Mesenchymal stem cell (in vitro differentiated cells and primary cell): ENCODE data around the gene MAP3K4.

Experiments used
- DNase-seq: peaks from one replicate; pipeline ENCODE4 v3.0.0-alpha.2; 2013
- H2AFZ ChIP-seq: one replicate; pipeline ENCODE4 v1.6.1; 2013; ENCODE audit warnings: low read depth, mild to moderate bottlenecking, control low read depth, inconsistent platforms, low read length, moderate library complexity
- H2AK5ac ChIP-seq: 2 replicates; pipeline ENCODE4 v1.6.1; 2013; ENCODE audit warnings: low read length, moderate library complexity, mild to moderate bottlenecking, inconsistent platforms; ENCODE audit not compliant: severe bottlenecking
- H2BK120ac ChIP-seq: one replicate; pipeline ENCODE4 v1.6.1; 2013; ENCODE audit warnings: low read depth, mild to moderate bottlenecking, inconsistent platforms, low read length, moderate library complexity
- H2BK12ac ChIP-seq, 2 experiments: one replicate each; pipeline ENCODE4 v1.6.1; 2013; ENCODE audit warnings: inconsistent platforms in 2 of 2, low read length in 2 of 2, mild to moderate bottlenecking in 2 of 2, moderate library complexity in 2 of 2, control low read depth in 1 of 2
- H2BK15ac ChIP-seq: one replicate; pipeline ENCODE4 v1.6.1; 2013; ENCODE audit warnings: mild to moderate bottlenecking, low read depth, inconsistent platforms; ENCODE audit not compliant: poor library complexity, severe bottlenecking
- H2BK5ac ChIP-seq: 2 replicates; pipeline ENCODE4 v1.6.1; 2013; ENCODE audit warnings: low read depth, mild to moderate bottlenecking, low read length, control low read depth, inconsistent platforms; ENCODE audit not compliant: poor library complexity, severe bottlenecking
- H3K14ac ChIP-seq, 2 experiments: one replicate each; pipeline ENCODE4 v1.6.1; 2013; ENCODE audit warnings: inconsistent platforms in 2 of 2, low read length in 2 of 2, control low read depth in 1 of 2, mild to moderate bottlenecking in 1 of 2, moderate library complexity in 1 of 2
- H3K18ac ChIP-seq, 2 experiments: one replicate each; pipeline ENCODE4 v1.6.1; 2013; ENCODE audit warnings: inconsistent platforms in 2 of 2, low read length in 2 of 2, control low read depth in 1 of 2, low read depth in 1 of 2, mild to moderate bottlenecking in 1 of 2
- H3K23ac ChIP-seq, 2 experiments: one replicate each; pipeline ENCODE4 v1.6.1; 2013; ENCODE audit warnings: inconsistent platforms in 2 of 2, low read length in 2 of 2, mild to moderate bottlenecking in 2 of 2, moderate library complexity in 2 of 2, control low read depth in 1 of 2
- H3K27ac ChIP-seq: 2 replicates; pipeline ENCODE4 v1.5.1; 2013; ENCODE audit warnings: mild to moderate bottlenecking, moderate library complexity, low read length, control low read depth, inconsistent platforms; ENCODE audit not compliant: poor library complexity, severe bottlenecking
- H3K27me3 ChIP-seq, 2 experiments: 2 replicates each; pipeline versions ENCODE4 v1.6.1 to v1.7.0; 2013; ENCODE audit warnings: low read length in 2 of 2, mild to moderate bottlenecking in 2 of 2, moderate library complexity in 2 of 2, control low read depth in 1 of 2, inconsistent platforms in 1 of 2; ENCODE audit not compliant: control insufficient read depth in 1 of 2, insufficient read depth in 1 of 2
- H3K36me3 ChIP-seq, 2 experiments: 2 replicates each; pipeline versions ENCODE4 v1.6.1 to v1.7.0; 2013; ENCODE audit warnings: low read length in 2 of 2, control low read depth in 1 of 2, inconsistent platforms in 1 of 2, low read depth in 1 of 2, mild to moderate bottlenecking in 1 of 2; ENCODE audit not compliant: insufficient read depth in 2 of 2, control insufficient read depth in 1 of 2
- H3K4ac ChIP-seq, 2 experiments: one replicate each; pipeline ENCODE4 v1.6.1; 2013; ENCODE audit warnings: inconsistent platforms in 2 of 2, low read length in 2 of 2, mild to moderate bottlenecking in 2 of 2, moderate library complexity in 2 of 2, control low read depth in 1 of 2, low read depth in 1 of 2
- H3K4me1 ChIP-seq: 2 replicates; pipeline ENCODE4 v1.6.1; 2013; ENCODE audit warnings: low read depth, low read length, control low read depth; ENCODE audit not compliant: control insufficient read depth, insufficient read depth
- H3K4me2 ChIP-seq: 2 replicates; pipeline ENCODE4 v1.6.1; 2013; ENCODE audit warnings: low read length, mild to moderate bottlenecking, inconsistent platforms; ENCODE audit not compliant: poor library complexity, severe bottlenecking
- H3K4me3 ChIP-seq, 2 experiments: 2 replicates each; pipeline versions ENCODE4 v1.5.1 to v1.7.0; 2013; ENCODE audit warnings: low read length in 2 of 2, mild to moderate bottlenecking in 2 of 2, control low read depth in 1 of 2, low read depth in 1 of 2; ENCODE audit not compliant: insufficient read depth in 1 of 2
- H3K79me1 ChIP-seq: replicated peaks from 2 replicates; pipeline ENCODE4 v1.6.1; 2013; ENCODE audit warnings: mild to moderate bottlenecking, control low read depth, low read length, inconsistent platforms; ENCODE audit not compliant: poor library complexity, severe bottlenecking
- H3K9ac ChIP-seq: 2 replicates; pipeline ENCODE4 v1.7.0; 2013; ENCODE audit warnings: mild to moderate bottlenecking, low read length, moderate library complexity
- H3K9me3 ChIP-seq: 2 replicates; pipeline ENCODE4 v1.7.0; 2013; ENCODE audit warnings: mild to moderate bottlenecking, low read length; ENCODE audit not compliant: control insufficient read depth
- H4K8ac ChIP-seq: one replicate; pipeline ENCODE4 v1.6.1; 2013; ENCODE audit warnings: inconsistent platforms, mild to moderate bottlenecking, low read length, moderate library complexity
- H4K91ac ChIP-seq: one replicate; pipeline ENCODE4 v1.6.1; 2013; ENCODE audit warnings: mild to moderate bottlenecking, low read length, inconsistent platforms
- WGBS: methylation state at CpG from one replicate; pipeline ENCODE4 v1.1.7; 2013; ENCODE audit warnings: mixed read lengths; 5-methylcytosine and 5-hydroxymethylcytosine counted together

Gene MAP3K4

DNA sequence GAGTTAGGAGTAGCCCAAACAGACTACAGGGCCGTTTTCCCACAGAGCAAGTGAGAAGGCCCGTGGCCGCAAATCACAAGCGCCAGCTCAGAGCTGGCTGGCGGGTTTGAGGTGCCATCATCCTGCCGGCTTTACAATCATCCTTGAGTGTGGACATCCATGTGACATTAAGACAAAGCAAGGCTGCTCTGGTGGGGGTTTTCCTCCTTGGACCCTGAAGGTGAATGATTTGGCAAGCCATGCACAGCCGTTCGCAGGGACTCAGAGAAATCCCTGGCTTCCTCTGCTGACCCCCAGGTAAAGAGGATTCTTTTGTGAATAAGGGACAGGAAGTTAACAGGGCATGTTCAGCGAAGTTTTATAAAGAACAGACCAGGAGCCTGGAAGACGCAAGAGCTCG is 145.1 kb downstream of the MAP3K4 start:
- Histone ChIP-seq H2BK12ac (no peak overlapping the region), H3K9ac (no peak overlapping the region), H2AK5ac (no peak overlapping the region), H3K4ac (no peak overlapping the region), H2BK15ac (no peak overlapping the region), H3K79me1 (peaks cover 3% of the 10 kb centered on the region), H3K4me3 (no peak overlapping the region), H3K18ac (no peak overlapping the region), H4K91ac (no peak overlapping the region), H2AFZ (no peak overlapping the region), H3K23ac (no peak overlapping the region), H3K36me3 (peaks cover 64 to 70% of the 10 kb centered on the region in 2 experiments), H3K9me3 (no peaks in the 10 kb centered on the region), H3K27ac (no peak overlapping the region), H3K4me1 (peaks cover 9% of the 10 kb centered on the region), H3K27me3 (no peaks in the 10 kb centered on the region), H3K14ac (no peak overlapping the region), H2BK5ac (no peak overlapping the region), H3K4me2 (no peak overlapping the region), H2BK120ac (no peak overlapping the region), H4K8ac (no peak overlapping the region)
- DNase-seq = no peak
- whole genome bisulfite sequencing = 93% methylated on average over 11 of the region's 11 CpGs

GRCh38 chr6:161137320-161137719 is 145.8 kb downstream of the MAP3K4 start:
- no peak overlapping the region for H2AFZ ChIP-seq
- H2BK15ac ChIP-seq = no peak overlapping the region
- no peak overlapping the region for H3K4ac ChIP-seq
- no peak overlapping the region for H3K23ac ChIP-seq
- H3K4me2 ChIP-seq = no peak overlapping the region
- H3K79me1 ChIP-seq = peaks cover 3% of the 10 kb centered on the region
- no peak overlapping the region for H2BK5ac ChIP-seq
- no peak overlapping the region for H3K18ac ChIP-seq
- no peaks in the 10 kb centered on the region for H3K9me3 ChIP-seq
- no peak overlapping the region for H2AK5ac ChIP-seq
- H2BK12ac ChIP-seq = no peak overlapping the region
- no peak overlapping the region for H4K91ac ChIP-seq
- H4K8ac ChIP-seq = no peak overlapping the region
- peaks cover 67 to 71% of the 10 kb centered on the region in 2 experiments for H3K36me3 ChIP-seq
- H2BK120ac ChIP-seq = no peak overlapping the region
- peaks cover 9% of the 10 kb centered on the region for H3K4me1 ChIP-seq
- no peak overlapping the region for H3K9ac ChIP-seq
- no peaks in the 10 kb centered on the region for H3K27me3 ChIP-seq
- no peak for DNase-seq
- no peak overlapping the region for H3K14ac ChIP-seq
- no peak overlapping the region for H3K4me3 ChIP-seq
- no peak overlapping the region for H3K27ac ChIP-seq
- 97% methylated on average over 11 of the region's 11 CpGs for WGBS

DNA sequence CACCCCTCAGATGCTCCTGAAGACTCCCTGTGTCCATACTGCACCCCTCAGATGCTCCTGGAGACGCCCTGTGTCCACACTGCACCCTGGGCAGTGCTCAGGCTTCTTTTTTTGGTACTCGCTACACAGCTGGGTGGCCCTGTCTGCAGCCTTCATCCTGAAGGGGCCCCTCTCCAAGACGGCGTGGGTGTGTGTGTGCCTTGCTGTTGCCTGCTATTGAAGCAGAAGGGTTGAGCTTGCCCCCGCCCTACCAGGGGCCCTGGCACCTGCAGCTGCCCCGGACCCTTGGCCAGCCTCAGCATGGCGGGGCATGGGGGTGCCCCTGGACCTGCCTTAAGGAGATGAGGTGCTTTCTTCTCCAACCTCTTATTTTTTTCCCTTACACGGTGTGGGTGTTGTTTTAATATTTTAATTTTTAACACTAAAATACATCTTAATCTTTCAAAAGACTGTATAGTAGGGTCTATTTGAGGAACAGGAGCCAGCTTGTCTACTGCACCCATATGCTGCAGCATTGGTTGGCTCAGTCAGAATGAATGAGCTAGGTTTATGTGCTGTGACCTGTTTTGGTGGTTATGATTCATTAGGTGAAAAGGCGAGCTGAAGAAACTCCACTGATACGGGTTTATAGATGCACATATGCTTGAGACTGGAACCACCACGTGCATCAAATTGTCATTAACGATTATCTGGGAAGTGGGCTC is 146.4 kb downstream of the MAP3K4 start:
- Histone ChIP-seq H2AFZ (no peak overlapping the region), H3K23ac (no peak overlapping the region), H3K4me2 (no peak overlapping the region), H3K4ac (no peak overlapping the region), H4K91ac (no peak overlapping the region), H3K9me3 (no peaks in the 10 kb centered on the region), H3K79me1 (peaks cover 3% of the 10 kb centered on the region), H2BK5ac (no peak overlapping the region), H2BK12ac (no peak overlapping the region), H3K36me3 (peaks cover 68 to 70% of the 10 kb centered on the region in 2 experiments), H3K4me1 (peaks cover 9% of the 10 kb centered on the region), H2AK5ac (no peak overlapping the region), H2BK15ac (no peak overlapping the region), H4K8ac (no peak overlapping the region), H2BK120ac (no peak overlapping the region), H3K9ac (no peak overlapping the region), H3K27ac (no peak overlapping the region), H3K4me3 (no peak overlapping the region), H3K27me3 (no peaks in the 10 kb centered on the region), H3K18ac (no peak overlapping the region), H3K14ac (no peak overlapping the region)
- WGBS = 94% methylated on average over 9 of the region's 12 CpGs
- DNase-seq = no peak

DNA sequence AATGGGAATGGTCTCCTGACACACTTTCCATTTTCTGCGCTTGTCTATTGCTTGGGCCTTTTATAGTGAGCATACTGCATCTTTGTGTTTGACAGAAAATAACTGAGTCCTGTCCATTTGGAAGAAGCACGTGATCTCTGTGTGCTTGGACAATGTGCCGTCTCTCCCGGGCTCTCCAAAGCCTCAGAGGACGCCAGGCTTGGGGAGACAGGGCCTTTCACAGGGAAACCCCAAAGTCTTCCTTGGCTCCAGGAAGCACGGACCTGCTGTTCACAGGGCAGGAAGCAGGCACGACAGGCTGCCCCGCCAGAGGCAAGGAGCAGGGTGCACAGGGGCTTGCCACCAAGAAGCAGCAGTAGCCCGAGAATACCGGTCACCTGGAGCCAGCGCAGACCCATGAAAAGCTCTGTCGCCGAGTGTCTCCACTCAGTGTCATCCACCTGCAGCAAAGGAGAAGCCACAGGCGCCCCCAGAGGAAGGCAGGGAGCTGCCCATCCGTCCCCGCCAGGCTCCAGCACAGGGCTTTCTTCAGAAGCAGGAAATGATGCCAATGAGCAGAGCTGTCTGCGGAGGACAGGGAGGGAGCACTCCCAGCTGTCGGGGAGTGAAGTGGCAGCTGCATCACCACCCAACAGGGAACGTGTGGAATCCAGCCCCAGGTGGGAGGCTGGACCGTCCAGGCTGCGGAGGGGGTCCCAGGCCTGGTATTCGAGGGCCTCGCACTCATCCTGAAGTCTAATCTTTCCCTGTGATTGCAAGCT is 147.2 kb downstream of the MAP3K4 start:
- H2BK15ac ChIP-seq = no peak overlapping the region
- H2BK120ac ChIP-seq = no peak overlapping the region
- no peak for DNase-seq
- H4K91ac ChIP-seq = no peak overlapping the region
- no peak overlapping the region for H3K27ac ChIP-seq
- H3K4ac ChIP-seq = no peak overlapping the region
- H2AFZ ChIP-seq = no peak overlapping the region
- H3K4me2 ChIP-seq = no peak overlapping the region
- peaks cover 9% of the 10 kb centered on the region for H3K4me1 ChIP-seq
- no peak overlapping the region for H3K23ac ChIP-seq
- no peak overlapping the region for H2AK5ac ChIP-seq
- peaks cover 67 to 70% of the 10 kb centered on the region in 2 experiments for H3K36me3 ChIP-seq
- no peak overlapping the region for H3K18ac ChIP-seq
- no peak overlapping the region for H3K14ac ChIP-seq
- no peak overlapping the region for H4K8ac ChIP-seq
- H2BK5ac ChIP-seq = no peak overlapping the region
- no peak overlapping the region for H3K4me3 ChIP-seq
- no peaks in the 10 kb centered on the region for H3K27me3 ChIP-seq
- H2BK12ac ChIP-seq = no peak overlapping the region
- H3K79me1 ChIP-seq = peaks cover 3% of the 10 kb centered on the region
- WGBS = 96% methylated on average over 23 of the region's 23 CpGs
- H3K9me3 ChIP-seq = no peaks in the 10 kb centered on the region
- H3K9ac ChIP-seq = no peak overlapping the region
